Gastrocnemius medialis (tissue), 4 donors: ENCODE results near the gene TMSB4X. TPM values are rescaled to one million over a fixed set of nuclear protein-coding genes. Genes with fewer than 3 reads are reported as not detected.
"Not testable (repeated sequence)": the region's sequence is repeated elsewhere in the genome, so short reads cannot be mapped to it uniquely, and the experiment has no call there.

Experiments used
- ATAC-seq, 2 donors: fragments of 150-250 bp; one replicate each; pipeline ENCODE4 v1.9.1; 2016
- DNase-seq, 2 donors: peaks; one replicate each; pipeline ENCODE4 v3.0.0-alpha.2; 2019
- H3K27ac ChIP-seq, 4 donors: fragments of 200-600 bp; sonication (generic); 1 replicate in 1 of 4; 2 replicates in 3 of 4; pipeline ENCODE4 v1.5.1; 2016 to 2018; ENCODE audit warnings: mild to moderate bottlenecking in 2 of 4, moderate library complexity in 1 of 4
- H3K27me3 ChIP-seq, 3 donors: fragments of 200-600 bp; sonication (generic) in 2 of 3; 1 replicate in 1 of 3; 2 replicates in 2 of 3; pipeline versions ENCODE4 v1.5.1 to v1.6.0; 2016 to 2019; ENCODE audit warnings: mild to moderate bottlenecking in 1 of 3, moderate library complexity in 1 of 3
- H3K36me3 ChIP-seq, 2 donors: fragments of 200-600 bp; sonication (generic) in 1 of 2; one replicate each; pipeline ENCODE4 v1.5.1; 2017 to 2018
- H3K4me1 ChIP-seq, 2 donors: fragments of 200-600 bp; sonication (generic) in 1 of 2; one replicate each; pipeline ENCODE4 v1.5.1; 2016 to 2017; ENCODE audit warnings: mild to moderate bottlenecking in 2 of 2
- H3K4me3 ChIP-seq, 4 donors: fragments of 200-600 bp; sonication (generic) in 3 of 4; 1 replicate in 1 of 4; 2 replicates in 3 of 4; pipeline ENCODE4 v1.5.1; 2016 to 2019; ENCODE audit warnings: mild to moderate bottlenecking in 2 of 4
- H3K9me3 ChIP-seq, 3 donors: fragments of 200-600 bp; sonication (generic) in 2 of 3; 1 replicate in 1 of 3; 2 replicates in 2 of 3; pipeline ENCODE4 v1.5.1; 2016 to 2019
- POLR2A ChIP-seq, 2 donors: fragments of 450-650 bp; IDR thresholded peaks; one replicate each; pipeline ENCODE4 v1.6.1; 2017; ENCODE audit warnings: antibody characterized with exemption in 2 of 2, mild to moderate bottlenecking in 2 of 2, moderate library complexity in 2 of 2
- in situ Hi-C, 4 donors: fragments of 200-750 bp; cut with MboI; loops; one replicate each; pipeline versions ENCODE4 v1.15.0 to v1.8.0; 2017; ENCODE audit warnings: low sequenced_read_pairs in 4 of 4
- intact Hi-C: fragments of 100-400 bp; cut with DNase I; formaldehyde crosslinking; loops from one replicate; pipeline ENCODE4 v1.15.1; 2023; ENCODE audit warnings: low total_unique reads
- total RNA-seq, 4 donors: library from RNA; depleted of rRNA; stranded (reverse); fragments of >200 nt; gene quantifications; one replicate each; pipeline versions ENCODE4 v1.1.0 to v1.2.3, GENCODE V29; 2016
- TF ChIP-seq, protein P1 (sequence below), 5 experiments: fragments of 450-650 bp in 3 of 5; fragments of 200-600 bp in 2 of 5; sonication (generic) in 2 of 5; IDR thresholded peaks in 4 of 5; conservative IDR thresholded peaks in 1 of 5; 1 replicate in 4 of 5; 2 replicates in 1 of 5; pipeline ENCODE4 v1.5.1; 2016 to 2019; ENCODE audit warnings: antibody characterized with exemption in 5 of 5, mild to moderate bottlenecking in 3 of 5, moderate library complexity in 3 of 5

The TMSB4X gene
- total RNA-seq, 4 donors from 2014 or later: 492 to 653 (median 526) TPM

- no peak for ATAC-seq
- no peaks in the 10 kb centered on the region for H3K27me3 ChIP-seq
- intact Hi-C loops (no loop called here), in situ Hi-C loops (loop anchor here in 3 of 4 donors (25.0 kb wide), 1 partner anchor 525 kb away; no protein-coding TSS in a partner anchor)
- no peaks in the 10 kb centered on the region for H3K4me1 ChIP-seq
- H3K9me3 ChIP-seq: no peaks in the 10 kb centered on the region
- TF ChIP-seq, protein P1, sequence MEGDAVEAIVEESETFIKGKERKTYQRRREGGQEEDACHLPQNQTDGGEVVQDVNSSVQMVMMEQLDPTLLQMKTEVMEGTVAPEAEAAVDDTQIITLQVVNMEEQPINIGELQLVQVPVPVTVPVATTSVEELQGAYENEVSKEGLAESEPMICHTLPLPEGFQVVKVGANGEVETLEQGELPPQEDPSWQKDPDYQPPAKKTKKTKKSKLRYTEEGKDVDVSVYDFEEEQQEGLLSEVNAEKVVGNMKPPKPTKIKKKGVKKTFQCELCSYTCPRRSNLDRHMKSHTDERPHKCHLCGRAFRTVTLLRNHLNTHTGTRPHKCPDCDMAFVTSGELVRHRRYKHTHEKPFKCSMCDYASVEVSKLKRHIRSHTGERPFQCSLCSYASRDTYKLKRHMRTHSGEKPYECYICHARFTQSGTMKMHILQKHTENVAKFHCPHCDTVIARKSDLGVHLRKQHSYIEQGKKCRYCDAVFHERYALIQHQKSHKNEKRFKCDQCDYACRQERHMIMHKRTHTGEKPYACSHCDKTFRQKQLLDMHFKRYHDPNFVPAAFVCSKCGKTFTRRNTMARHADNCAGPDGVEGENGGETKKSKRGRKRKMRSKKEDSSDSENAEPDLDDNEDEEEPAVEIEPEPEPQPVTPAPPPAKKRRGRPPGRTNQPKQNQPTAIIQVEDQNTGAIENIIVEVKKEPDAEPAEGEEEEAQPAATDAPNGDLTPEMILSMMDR (IDR thresholded peaks at IDR 0.05 in 4 of 5, conservative IDR thresholded peaks at IDR 0.05 in 1 of 5): no peak
- no peak for TF ChIP-seq POLR2A (IDR thresholded peaks at IDR 0.05)
- no peak overlapping the region for H3K27ac ChIP-seq
- H3K4me3 ChIP-seq: no peak overlapping the region
- no peak for DNase-seq
- H3K36me3 ChIP-seq: no peaks in the 10 kb centered on the region
Measured at GRCh38 chrX:12962041-12962504, 12.8 kb upstream of the TMSB4X start.

DNA sequence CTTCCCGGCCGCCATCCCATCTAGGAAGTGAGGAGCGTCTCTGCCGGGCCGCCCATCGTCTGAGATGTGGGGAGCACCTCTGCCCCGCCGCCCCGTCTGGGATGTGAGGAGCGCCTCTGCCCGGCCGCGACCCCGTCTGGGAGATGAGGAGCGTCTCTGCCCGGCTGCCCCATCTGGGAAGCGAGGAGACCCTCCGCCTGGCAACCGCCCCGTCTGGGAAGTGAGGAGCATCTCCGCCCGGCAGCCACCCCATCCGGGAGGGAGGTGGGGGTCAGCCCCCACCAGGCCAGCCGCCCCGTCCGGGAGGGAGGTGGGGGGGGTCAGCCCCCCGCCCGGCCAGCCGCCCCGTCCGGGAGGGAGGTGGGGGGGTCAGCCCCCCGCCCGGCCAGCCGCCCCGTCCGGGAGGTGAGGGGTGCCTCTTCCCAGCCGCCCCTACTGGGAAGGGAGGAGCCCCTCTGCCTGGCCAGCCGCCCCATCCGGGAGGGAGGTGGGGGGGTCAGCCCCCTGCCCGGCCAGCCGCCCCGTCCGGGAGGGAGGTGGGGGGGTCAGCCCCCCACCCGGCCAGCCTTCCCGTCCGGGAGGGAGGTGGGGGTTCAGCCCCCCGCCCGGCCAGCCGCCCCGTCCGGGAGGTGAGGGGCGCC lies 11.6 kb upstream of the TMSB4X start:
- H3K4me1 ChIP-seq, H3K27ac ChIP-seq, DNase-seq, H3K9me3 ChIP-seq, H3K27me3 ChIP-seq, ATAC-seq, H3K36me3 ChIP-seq, H3K4me3 ChIP-seq, intact Hi-C loops: not testable (repeated sequence)
- in situ Hi-C loops: loop anchor here in 3 of 4 donors (25.0 kb wide), 1 partner anchor 524 kb away; no protein-coding TSS in a partner anchor

DNA sequence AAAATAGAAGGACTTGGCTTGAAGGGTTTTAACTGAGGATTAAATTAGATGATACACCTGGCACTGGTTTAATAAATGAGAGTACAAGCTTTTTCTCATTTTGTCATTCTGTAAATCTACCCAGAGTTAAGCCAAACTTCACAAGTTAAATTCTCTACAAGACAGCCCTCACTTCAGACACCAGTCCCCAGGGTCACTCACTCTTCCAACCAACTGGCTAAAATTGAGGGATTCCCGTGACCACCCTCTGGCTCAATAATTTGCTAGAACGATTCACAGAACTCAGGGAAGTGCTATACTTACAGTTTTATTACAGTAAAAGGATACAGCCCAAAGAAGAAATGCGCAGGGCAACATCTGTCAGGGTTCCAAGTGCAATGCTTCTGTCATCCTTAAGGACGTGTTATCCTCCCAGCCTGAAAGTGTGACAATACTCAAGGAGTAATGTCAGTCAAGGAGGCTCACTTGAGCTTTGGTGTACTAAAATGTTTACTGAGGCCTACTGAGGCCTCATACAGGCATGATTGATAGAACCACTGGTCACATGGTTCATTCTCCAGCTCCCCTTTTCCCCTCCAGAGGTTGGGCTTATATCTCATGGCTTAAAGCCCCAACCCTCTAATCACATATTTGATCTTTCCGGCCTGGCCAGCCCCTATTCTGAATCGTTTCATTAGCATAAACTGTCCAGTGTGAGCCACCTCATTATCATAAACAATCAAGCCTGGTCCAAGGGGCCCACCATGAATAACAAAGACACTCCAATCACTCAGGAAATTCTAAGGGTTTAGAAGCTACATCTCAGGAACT lies 9.6 kb upstream of the TMSB4X start:
- intact Hi-C loops: no loop called here
- DNase-seq (no peak), ATAC-seq (no peak)
- TF ChIP-seq POLR2A (IDR thresholded peaks at IDR 0.05): no peak
- TF ChIP-seq, protein P1 (IDR thresholded peaks at IDR 0.05 in 4 of 5, conservative IDR thresholded peaks at IDR 0.05 in 1 of 5): no peak
- in situ Hi-C loops: loop anchor here in 3 of 4 donors (25.0 kb wide), 1 partner anchor 522 kb away; no protein-coding TSS in a partner anchor
- H3K27me3 ChIP-seq: no peaks in the 10 kb centered on the region
- no peaks in the 10 kb centered on the region for H3K4me1 ChIP-seq
- no peak overlapping the region for H3K27ac ChIP-seq
- H3K36me3 ChIP-seq: no peaks in the 10 kb centered on the region
- no peak overlapping the region for H3K4me3 ChIP-seq
- H3K9me3 ChIP-seq: no peaks in the 10 kb centered on the region

GRCh38 chrX:12966151-12966550 lies 8.8 kb upstream of the TMSB4X start:
- in situ Hi-C loops: loop anchor here in 3 of 4 donors (25.0 kb wide), 1 partner anchor 521 kb away; no protein-coding TSS in a partner anchor
- DNase-seq (no peak), ATAC-seq (no peak)
- no peak overlapping the region for H3K27ac ChIP-seq
- intact Hi-C loops: no loop called here
- no peaks in the 10 kb centered on the region for H3K27me3 ChIP-seq
- H3K4me1 ChIP-seq: no peaks in the 10 kb centered on the region
- H3K36me3 ChIP-seq: no peaks in the 10 kb centered on the region
- no peaks in the 10 kb centered on the region for H3K9me3 ChIP-seq
- TF ChIP-seq, protein P1 (IDR thresholded peaks at IDR 0.05 in 4 of 5, conservative IDR thresholded peaks at IDR 0.05 in 1 of 5): no peak
- TF ChIP-seq POLR2A (IDR thresholded peaks at IDR 0.05): no peak
- no peak overlapping the region for H3K4me3 ChIP-seq
